Activated CD4-positive, alpha-beta T cell treated with anti-CD3 and anti-CD28 coated beads for 36 hours (primary cell): ENCODE data around the gene CAPN12. TPM values are rescaled to one million over a fixed set of nuclear protein-coding genes. Genes with fewer than 3 reads are reported as not detected.
"Not testable (repeated sequence)": the region's sequence is repeated elsewhere in the genome, so short reads cannot be mapped to it uniquely, and the experiment has no call there.

Source experiments
- ATAC-seq: fragments of 200-7000 bp; cut with Tn5 transposase; one replicate; pipeline ENCODE4 v1.10.0; 2021; ENCODE audit warnings: mild to moderate bottlenecking, moderate library complexity
- CTCF ChIA-PET: fragments of 350-600 bp; sonication (Branson Sonifier 250); formaldehyde crosslinking; loops from one replicate; lab custom pipeline; 2021; ENCODE audit warnings: antibody characterized with exemption; lab: Charles Lee
- POLR2A ChIA-PET: fragments of 350-600 bp; sonication (Branson Sonifier 250); formaldehyde crosslinking; loops from one replicate; lab custom pipeline; 2021; ENCODE audit warnings: antibody characterized with exemption, inconsistent platforms; lab: Charles Lee
- DNase-seq: peaks from one replicate; pipeline ENCODE4 v3.0.0-alpha.2; 2020
- H3K27ac Mint-ChIP-seq: one replicate; pipeline ENCODE4 v1.8.0; 2021; ENCODE audit warnings: mixed read lengths
- H3K27me3 Mint-ChIP-seq: one replicate; pipeline ENCODE4 v1.8.0; 2021; ENCODE audit warnings: mixed read lengths
- H3K36me3 Mint-ChIP-seq: one replicate; pipeline ENCODE4 v1.8.0; 2021; ENCODE audit warnings: low read depth, mixed read lengths
- H3K4me1 Mint-ChIP-seq: one replicate; pipeline ENCODE4 v1.8.0; 2021; ENCODE audit warnings: mixed read lengths
- H3K4me3 Mint-ChIP-seq: one replicate; pipeline ENCODE4 v1.8.0; 2021; ENCODE audit warnings: mild to moderate bottlenecking, moderate library complexity, mixed read lengths
- H3K9me3 Mint-ChIP-seq: one replicate; pipeline ENCODE4 v1.8.0; 2021; ENCODE audit warnings: low read depth, mixed read lengths
- intact Hi-C, 2 experiments: fragments of 100-400 bp; cut with DNase I in 1 of 2; cut with micrococcal nuclease in 1 of 2; formaldehyde crosslinking; loops; one replicate each; pipeline versions ENCODE4 v1.14.2 to v1.15.1; 2022 to 2024; cut with DNase I, micrococcal nuclease
- total RNA-seq, 2 experiments: library from RNA; stranded (reverse); gene quantifications; one replicate each; pipeline ENCODE4 v1.2.3, GENCODE V29; 2021

CAPN12 gene
- total RNA-seq, 2 experiments from 2014 or later, result 4.4 to 4.9 TPM

DNA sequence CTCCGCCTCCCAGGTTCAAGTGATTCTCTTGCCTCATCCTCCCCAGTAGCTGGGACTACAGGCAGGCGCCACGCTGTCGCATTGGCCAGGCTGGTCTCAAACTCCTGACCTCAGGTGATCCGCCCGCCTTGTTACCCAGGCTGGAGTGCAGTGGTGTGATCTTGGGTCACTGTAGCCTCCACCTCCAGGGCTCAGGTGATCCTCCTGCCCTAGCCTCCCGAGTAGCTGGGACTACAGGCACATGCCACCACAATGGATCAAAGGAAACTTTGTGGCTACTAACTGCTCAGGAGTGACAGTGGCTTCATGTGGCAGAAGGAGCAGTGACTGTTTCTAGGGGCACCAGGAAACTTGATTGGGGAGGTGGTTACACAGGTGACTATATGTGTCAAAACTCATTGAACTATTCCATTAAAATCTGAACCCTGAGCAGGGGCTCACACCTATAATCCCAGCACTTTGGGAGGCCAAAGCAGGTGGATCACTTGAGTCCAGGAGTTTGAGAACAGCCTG lies 41.0 kb upstream of the CAPN12 start:
- Mint-ChIP-seq H3K27ac (no peak overlapping the region), H3K36me3 (no peaks in the 10 kb centered on the region), H3K4me1 (no peaks in the 10 kb centered on the region), H3K4me3 (no peak overlapping the region), H3K9me3 (no peaks in the 10 kb centered on the region), H3K27me3 (no peaks in the 10 kb centered on the region)
- intact Hi-C loops, result no loop called here
- ChIA-PET POLR2A (no interaction called here), CTCF (no interaction called here)
- DNase-seq, result no peak
- ATAC-seq, result no peak

DNA sequence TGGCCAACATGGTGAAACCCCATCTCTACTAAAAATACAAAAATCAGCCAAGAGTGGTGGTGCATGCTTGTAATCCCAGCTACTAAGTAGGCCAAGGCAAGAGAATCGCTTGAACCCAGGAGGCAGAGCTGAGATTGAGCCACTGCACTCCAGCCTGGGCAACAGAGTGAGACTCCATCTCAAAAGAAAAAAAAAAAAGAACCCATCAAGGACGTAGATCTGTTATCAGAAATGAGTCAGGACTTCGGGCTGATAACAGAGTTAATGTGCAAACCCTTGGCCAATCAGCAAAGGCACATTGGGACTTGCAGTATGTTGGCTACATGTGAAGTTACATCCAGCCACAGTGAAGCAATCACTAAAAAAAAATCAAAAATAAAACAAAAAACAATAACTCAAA lies 40.0 kb upstream of the CAPN12 start:
- ATAC-seq (no peak), DNase-seq (no peak)
- H3K9me3 Mint-ChIP-seq, result no peaks in the 10 kb centered on the region
- no peaks in the 10 kb centered on the region for H3K4me1 Mint-ChIP-seq
- H3K27ac Mint-ChIP-seq, result no peak overlapping the region
- ChIA-PET POLR2A (interaction anchor here (0.6 kb wide), 1 partner anchor 47 kb away, joined by 5 read pairs; no protein-coding TSS in a partner anchor), CTCF (no interaction called here)
- intact Hi-C loops, result no loop called here
- H3K36me3 Mint-ChIP-seq, result no peaks in the 10 kb centered on the region
- H3K27me3 Mint-ChIP-seq, result no peaks in the 10 kb centered on the region
- no peak overlapping the region for H3K4me3 Mint-ChIP-seq

DNA sequence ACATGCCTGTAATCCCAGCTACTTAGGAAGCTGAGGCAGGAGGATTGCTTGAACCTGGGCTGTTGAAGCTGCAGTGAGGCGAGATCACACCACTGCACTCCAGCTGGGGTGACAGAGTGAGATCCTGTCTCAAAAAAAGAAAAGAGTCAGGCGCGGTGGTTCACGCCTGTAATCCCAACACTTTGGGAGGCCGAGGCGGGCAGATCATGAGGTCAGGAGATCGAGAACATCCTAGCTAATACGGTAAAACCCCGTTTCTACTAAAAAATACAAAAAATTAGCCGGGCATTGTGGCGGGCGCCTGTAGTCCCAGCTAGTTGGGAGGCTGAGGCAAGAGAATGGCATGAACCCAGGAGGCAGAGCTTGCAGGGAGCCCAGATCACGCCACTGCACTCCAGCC lies 37.9 kb upstream of the CAPN12 start:
- intact Hi-C loops, H3K36me3 Mint-ChIP-seq, H3K27ac Mint-ChIP-seq, ATAC-seq, H3K9me3 Mint-ChIP-seq, H3K4me3 Mint-ChIP-seq, H3K27me3 Mint-ChIP-seq, DNase-seq, POLR2A ChIA-PET, H3K4me1 Mint-ChIP-seq: not testable (repeated sequence)
- CTCF ChIA-PET, result interaction anchor here (0.6 kb wide), 1 partner anchor 45 kb away, joined by 4 read pairs; no protein-coding TSS in a partner anchor

DNA sequence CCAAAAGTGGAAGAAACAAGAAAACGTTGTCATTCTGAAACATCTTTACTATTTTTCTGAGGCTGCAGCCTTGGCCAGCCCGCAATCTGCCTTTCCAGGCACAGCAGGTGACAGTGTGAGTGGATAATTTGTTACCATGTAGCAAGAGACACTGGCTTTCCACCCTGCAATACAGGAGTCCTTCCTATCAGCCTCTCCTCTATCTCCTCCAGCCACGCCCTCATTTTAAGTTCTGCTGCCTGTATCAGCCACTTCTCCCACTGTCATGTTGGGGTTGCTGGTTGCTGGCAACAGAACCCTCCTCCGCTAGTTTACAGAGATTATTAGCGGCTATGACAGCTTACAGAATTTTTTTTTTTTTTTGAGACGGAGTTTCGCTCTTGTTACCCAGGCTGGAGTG lies 36.8 kb upstream of the CAPN12 start:
- intact Hi-C loops, result no loop called here
- ChIA-PET POLR2A (no interaction called here), CTCF (interaction anchor here (0.8 to 1.2 kb wide), 2 partner anchors 20 to 538 kb away, joined by 4 to 5 read pairs; no protein-coding TSS in a partner anchor)
- DNase-seq (no peak), ATAC-seq (no peak)
- Mint-ChIP-seq H3K4me3 (no peak overlapping the region), H3K4me1 (no peaks in the 10 kb centered on the region), H3K27ac (no peak overlapping the region), H3K9me3 (no peaks in the 10 kb centered on the region), H3K36me3 (no peaks in the 10 kb centered on the region), H3K27me3 (no peaks in the 10 kb centered on the region)

DNA sequence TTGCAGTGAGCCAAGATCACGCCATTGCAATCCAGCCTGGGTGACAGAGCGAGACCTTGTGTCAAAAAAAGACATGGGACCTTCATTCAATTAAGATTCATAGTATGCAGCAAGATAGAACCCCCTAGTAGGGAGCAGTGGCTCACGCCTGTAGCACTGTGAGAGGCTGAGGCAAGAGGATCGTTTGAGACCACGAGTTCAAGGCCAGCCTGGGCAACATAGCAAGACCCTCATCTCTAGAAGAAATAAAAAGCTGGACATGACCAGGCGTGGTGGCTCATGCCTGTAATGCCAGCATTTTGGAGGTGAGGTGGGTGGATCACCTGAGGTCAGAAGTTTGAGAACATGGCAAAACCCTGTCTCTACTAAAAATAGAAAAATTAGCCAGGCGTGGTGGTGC lies 36.2 kb upstream of the CAPN12 start:
- Mint-ChIP-seq H3K9me3 (no peaks in the 10 kb centered on the region), H3K4me1 (no peaks in the 10 kb centered on the region), H3K4me3 (no peak overlapping the region), H3K27me3 (no peaks in the 10 kb centered on the region), H3K27ac (no peak overlapping the region), H3K36me3 (no peaks in the 10 kb centered on the region)
- ATAC-seq, result no peak
- ChIA-PET CTCF (interaction anchor here (0.7 to 1.2 kb wide), 2 partner anchors 19 to 103 kb away, joined by 3 to 4 read pairs; no protein-coding TSS in a partner anchor), POLR2A (no interaction called here)
- DNase-seq, result no peak
- intact Hi-C loops, result no loop called here

DNA sequence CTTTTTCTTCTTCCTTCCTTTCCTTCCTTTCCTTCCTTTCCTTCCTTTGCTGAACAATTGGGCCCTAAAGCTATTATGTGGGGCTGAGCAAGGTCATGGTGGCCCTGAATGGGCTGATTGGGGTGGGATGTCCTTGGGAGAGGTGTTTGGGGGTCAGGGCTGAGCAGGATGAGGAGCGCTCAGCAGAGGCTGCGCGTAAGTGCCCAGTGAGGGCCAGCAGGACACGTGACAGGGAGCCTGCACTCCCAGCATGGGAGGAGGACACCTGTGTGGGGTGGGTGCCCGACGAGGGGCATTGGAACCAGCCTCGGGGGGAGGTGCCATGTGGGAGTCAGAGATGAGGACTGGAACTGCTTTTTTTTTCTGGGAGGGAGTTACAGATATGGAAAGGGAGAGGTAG lies 34.5 kb upstream of the CAPN12 start:
- ChIA-PET CTCF (interaction anchor here (0.6 kb wide), 1 partner anchor 44 kb away, joined by 3 read pairs; no protein-coding TSS in a partner anchor), POLR2A (no interaction called here)
- intact Hi-C loops, result no loop called here

DNA sequence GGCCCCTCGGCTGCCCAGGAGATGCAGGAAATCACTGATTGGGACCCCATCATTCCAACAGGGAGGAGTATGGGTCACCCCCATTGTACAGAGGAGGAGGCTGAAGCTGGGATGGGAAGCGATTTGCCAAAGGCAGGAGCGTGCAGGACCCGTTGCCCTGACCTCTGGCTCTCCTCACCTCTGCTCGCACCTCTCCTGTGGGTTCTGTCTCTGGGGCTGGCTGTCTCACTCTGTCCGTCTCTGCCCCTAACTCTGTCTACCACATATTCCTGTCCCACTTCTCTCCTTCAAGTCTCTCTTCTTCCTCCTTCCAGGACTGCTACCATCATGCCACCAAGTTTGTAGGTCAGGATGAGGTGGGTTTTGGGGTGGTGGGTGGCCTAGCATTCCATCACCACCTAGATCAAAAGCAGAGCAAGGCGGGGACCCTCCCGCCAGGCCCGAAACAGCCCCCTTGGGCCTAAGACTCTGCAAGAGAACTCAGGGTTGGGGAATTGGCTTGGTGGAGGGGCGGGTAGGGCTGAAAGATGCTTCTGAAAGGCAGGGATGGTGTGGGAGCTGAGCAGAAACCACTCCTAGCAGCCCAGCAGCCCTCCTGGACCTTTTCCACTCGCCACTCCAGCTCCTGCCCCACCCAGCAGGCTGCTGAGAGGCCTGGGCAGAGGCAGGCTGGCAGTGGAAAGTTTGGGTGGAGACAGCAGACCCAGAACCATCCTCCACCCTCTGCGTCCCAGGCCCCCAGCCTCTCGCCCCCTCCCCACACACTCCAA lies 30.1 kb upstream of the CAPN12 start:
- CTCF ChIA-PET, result interaction anchor here (0.7 kb wide), 1 partner anchor 21 kb away, joined by 3 read pairs; no protein-coding TSS in a partner anchor
- H3K27ac Mint-ChIP-seq, result no peak overlapping the region
- no peaks in the 10 kb centered on the region for H3K27me3 Mint-ChIP-seq
- no peaks in the 10 kb centered on the region for H3K9me3 Mint-ChIP-seq
- DNase-seq (no peak), ATAC-seq (no peak)
- peaks cover 3% of the 10 kb centered on the region for H3K4me1 Mint-ChIP-seq
- POLR2A ChIA-PET, result interaction anchor here (0.6 kb wide), 1 partner anchor 32 kb away, joined by 3 read pairs; no protein-coding TSS in a partner anchor
- no peaks in the 10 kb centered on the region for H3K36me3 Mint-ChIP-seq
- H3K4me3 Mint-ChIP-seq, result no peak overlapping the region
- intact Hi-C loops, result loop anchor here in 1 of 2 experiments (2.0 kb wide), 1 partner anchor 18 kb away; no protein-coding TSS in a partner anchor

More for the DNA sequence above, 34.5 kb upstream of the CAPN12 start:
- DNase-seq (no peak), ATAC-seq (no peak)
- no peak overlapping the region for H3K27ac Mint-ChIP-seq
- H3K36me3 Mint-ChIP-seq, result no peaks in the 10 kb centered on the region
- H3K4me1 Mint-ChIP-seq, result no peaks in the 10 kb centered on the region
- H3K27me3 Mint-ChIP-seq, result no peaks in the 10 kb centered on the region
- no peak overlapping the region for H3K4me3 Mint-ChIP-seq
- H3K9me3 Mint-ChIP-seq, result no peaks in the 10 kb centered on the region

DNA sequence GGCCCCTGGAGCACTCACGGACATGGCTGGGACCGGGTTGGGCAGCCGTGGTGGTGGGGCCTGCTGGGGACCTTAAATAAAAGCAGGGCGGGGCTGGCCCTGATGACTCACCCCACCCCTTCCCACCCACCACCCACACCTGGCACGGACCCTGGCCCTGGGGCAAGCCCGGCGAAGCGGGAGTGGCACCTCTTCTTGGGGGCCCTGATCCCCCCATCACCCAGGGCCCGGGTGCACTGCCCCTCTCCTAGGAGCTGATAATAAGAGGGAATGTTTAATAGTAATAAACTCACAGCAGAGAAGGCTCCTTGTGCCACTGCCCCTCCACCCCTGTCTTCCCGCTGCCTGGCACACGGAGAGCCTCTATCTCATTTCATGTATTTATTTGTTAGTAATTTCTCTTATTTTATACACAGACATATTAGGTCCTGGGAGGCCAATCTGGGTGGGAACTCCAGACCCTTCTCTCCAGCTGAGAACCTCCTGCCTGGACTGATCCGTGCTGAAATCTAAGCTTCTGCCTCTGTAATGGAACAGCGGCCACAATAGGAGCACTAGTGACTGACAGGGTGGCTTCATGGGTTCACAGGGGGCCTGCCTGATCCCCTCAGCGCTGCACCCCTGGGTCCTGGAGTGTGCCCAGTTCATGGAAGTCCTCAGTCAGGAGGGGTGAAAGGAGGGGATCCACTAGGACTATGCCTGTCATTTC lies 29.3 kb upstream of the CAPN12 start, which contains the start of gene LGALS7:
Gene LGALS7 (minus strand): TSS at position 49 of the 709 bp plus-strand sequence. CDS start 25 bp downstream, at position 24.
- ATAC-seq (no peak), DNase-seq (no peak)
- intact Hi-C loops, result loop anchor here in 1 of 2 experiments (2.0 kb wide), 1 partner anchor 19 kb away; no protein-coding TSS in a partner anchor
- ChIA-PET POLR2A (interaction anchor here (0.6 kb wide), 1 partner anchor 32 kb away, joined by 3 read pairs; no protein-coding TSS in a partner anchor), CTCF (interaction anchor here (0.7 kb wide), 1 partner anchor 22 kb away, joined by 3 read pairs; no protein-coding TSS in a partner anchor)
- Mint-ChIP-seq H3K4me3 (no peak within 1 kb of the TSS), H3K27ac (no peak within 1 kb of the TSS), H3K9me3 (no peaks in the 10 kb centered on the region), H3K36me3 (no peaks in the 10 kb centered on the region), H3K4me1 (peaks cover 6% of the 10 kb centered on the region), H3K27me3 (no peaks in the 10 kb centered on the region)

DNA sequence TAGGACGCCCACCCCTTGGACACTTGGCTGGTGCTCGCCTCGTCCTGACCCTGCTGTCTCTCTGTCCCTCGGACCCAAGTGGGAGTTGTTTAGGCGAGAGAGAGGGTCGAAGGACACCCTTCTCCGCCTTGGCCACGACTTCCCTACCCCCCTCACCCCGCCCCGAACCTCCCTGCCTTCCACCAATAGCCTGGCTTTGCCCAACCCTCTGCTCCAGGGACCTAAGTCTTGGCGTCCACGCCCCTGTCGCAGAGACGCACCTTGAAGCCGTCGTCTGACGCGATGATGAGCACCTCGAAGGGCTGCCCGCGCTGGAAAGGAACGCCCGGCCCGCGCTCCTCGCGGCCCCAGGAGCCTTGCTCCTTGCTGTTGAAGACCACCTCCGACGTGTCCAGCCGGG lies 27.3 kb upstream of the CAPN12 start:
- CTCF ChIA-PET, H3K4me1 Mint-ChIP-seq, POLR2A ChIA-PET, H3K9me3 Mint-ChIP-seq, intact Hi-C loops, H3K36me3 Mint-ChIP-seq, H3K4me3 Mint-ChIP-seq, DNase-seq, ATAC-seq, H3K27ac Mint-ChIP-seq, H3K27me3 Mint-ChIP-seq: not testable (repeated sequence)

DNA sequence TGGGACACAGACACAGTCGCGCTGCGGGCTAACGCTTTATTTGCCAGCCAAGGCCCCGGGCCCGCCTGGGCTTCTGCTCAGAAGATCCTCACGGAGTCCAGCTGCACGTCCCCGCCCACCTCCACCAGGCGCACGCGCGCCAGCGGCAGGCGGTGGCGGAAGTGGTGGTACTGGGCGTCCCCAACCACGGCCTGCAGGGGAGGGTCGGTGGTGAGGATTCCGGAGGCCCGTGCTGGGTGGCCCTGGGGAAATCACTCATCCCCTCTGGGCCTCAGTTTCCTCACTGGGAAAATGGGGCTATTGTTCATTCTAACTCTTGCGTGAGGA lies 26.6 kb upstream of the CAPN12 start:
- H3K9me3 Mint-ChIP-seq, H3K4me3 Mint-ChIP-seq, DNase-seq, CTCF ChIA-PET, POLR2A ChIA-PET, H3K27me3 Mint-ChIP-seq, H3K4me1 Mint-ChIP-seq, H3K27ac Mint-ChIP-seq, intact Hi-C loops, H3K36me3 Mint-ChIP-seq: not testable (repeated sequence)
- peak; percentile 86 for ATAC-seq

DNA sequence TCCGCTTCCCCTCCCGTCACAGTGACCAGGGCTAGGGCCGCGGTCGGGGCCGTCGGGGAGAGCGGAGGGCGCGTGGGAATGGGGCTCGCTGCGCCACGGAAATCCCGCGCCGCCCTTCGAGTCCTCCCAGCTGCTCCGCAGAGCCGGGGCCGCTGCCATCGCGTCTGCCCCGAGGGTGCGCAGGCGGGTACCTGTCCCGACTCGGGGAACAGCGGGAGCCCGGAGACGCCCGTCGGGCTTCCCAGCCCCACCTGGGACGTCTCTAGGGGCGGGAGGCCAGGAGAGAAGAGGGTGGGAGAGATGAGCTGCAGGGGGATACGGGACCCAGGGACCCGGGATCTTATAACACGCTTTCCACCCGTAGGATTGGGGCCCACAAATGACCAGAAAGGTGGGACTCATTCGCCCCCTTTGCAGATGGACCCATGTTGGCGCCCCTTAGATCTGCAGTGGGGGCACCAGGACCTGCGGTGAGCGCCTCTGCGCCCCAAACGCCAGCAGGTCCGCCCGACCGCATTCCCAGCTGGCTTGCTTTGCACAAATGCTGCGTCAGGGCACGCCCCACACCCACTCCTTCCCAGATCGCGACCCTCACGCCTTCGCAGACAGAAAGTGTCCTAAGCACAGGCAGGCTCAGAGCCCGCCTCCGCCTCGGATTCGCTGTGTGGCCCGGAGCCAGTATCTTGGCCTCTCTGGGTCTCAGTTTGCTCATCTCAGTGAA lies 26.1 kb upstream of the CAPN12 start:
- H3K27ac Mint-ChIP-seq, H3K9me3 Mint-ChIP-seq, intact Hi-C loops, H3K36me3 Mint-ChIP-seq, H3K4me3 Mint-ChIP-seq, H3K27me3 Mint-ChIP-seq, DNase-seq, H3K4me1 Mint-ChIP-seq: not testable (repeated sequence)
- CTCF ChIA-PET, result interaction anchor here (0.7 to 2.0 kb wide), 16 partner anchors 10 to 657 kb away, joined by 3 to 10 read pairs (median 5); partner anchors contain the start of genes ACTN4, MRPS12 and SARS2
- POLR2A ChIA-PET, result interaction anchor here (1.2 kb wide), 1 partner anchor 68 kb away, joined by 6 read pairs; no protein-coding TSS in a partner anchor
- ATAC-seq, result peak; percentile 10
